Omental fat pad (tissue), 4 donors: ENCODE data around the gene RCN1. TPM values are rescaled to one million over a fixed set of nuclear protein-coding genes. Genes with fewer than 3 reads are reported as not detected.

ENCODE experiments used
- ATAC-seq: fragments of 150-250 bp; one replicate; pipeline ENCODE4 v1.9.1; 2016; ENCODE audit warnings: mild to moderate bottlenecking, moderate library complexity; ENCODE audit not compliant: low FRiP score
- DNase-seq: peaks from one replicate; pipeline ENCODE4 v3.0.0-alpha.2; 2019; ENCODE audit warnings: low spot score
- CTCF ChIP-seq, 3 donors: fragments of 450-650 bp; IDR thresholded peaks; one replicate each; pipeline ENCODE4 v1.5.1; 2016 to 2017; ENCODE audit warnings: antibody characterized with exemption in 3 of 3, mild to moderate bottlenecking in 3 of 3, moderate library complexity in 2 of 3
- total RNA-seq, 4 donors: library from RNA; depleted of rRNA; stranded (reverse); fragments of >200 nt; gene quantifications; one replicate each; pipeline ENCODE4 v1.1.0, GENCODE V29; 2016

RCN1 gene
- total RNA-seq, 4 donors from 2014 or later, result 75.3 to 117 (median 90.5) TPM

GRCh38 chr11:32088117-32088941 lies 2.5 kb upstream of the RCN1 start:
- no peak for DNase-seq
- no peak for ATAC-seq

GRCh38 chr11:32092581-32093170 lies 1.8 kb downstream of the RCN1 start:
- no peak for DNase-seq
- no peak for ATAC-seq
- TF ChIP-seq CTCF (IDR thresholded peaks at IDR 0.05), result no peak

More at GRCh38 chr11:32088117-32088941, 2.5 kb upstream of the RCN1 start:
- TF ChIP-seq CTCF (IDR thresholded peaks at IDR 0.05), result no peak

- DNase-seq (no peak), ATAC-seq (no peak)
- TF ChIP-seq CTCF (IDR thresholded peaks at IDR 0.05), result no peak
Observed at GRCh38 chr11:32094923-32095322, 4.0 kb downstream of the RCN1 start.

GRCh38 chr11:32098142-32098903 lies 7.4 kb downstream of the RCN1 start:
- DNase-seq, result no peak
- no peak for TF ChIP-seq CTCF (IDR thresholded peaks at IDR 0.05)
- no peak for ATAC-seq

- TF ChIP-seq CTCF (IDR thresholded peaks at IDR 0.05), result no peak
- no peak for ATAC-seq
Observed at GRCh38 chr11:32099516-32099915, 8.6 kb downstream of the RCN1 start.

GRCh38 chr11:32100495-32100894 lies 9.6 kb downstream of the RCN1 start:
- ATAC-seq (no peak), DNase-seq (no peak)
- no peak for TF ChIP-seq CTCF (IDR thresholded peaks at IDR 0.05)

More at GRCh38 chr11:32099516-32099915, 8.6 kb downstream of the RCN1 start:
- no peak for DNase-seq
